ENCODE measurements around the gene RALY.

The RALY gene

GRCh38 chr20:34064286-34064685, 70.6 kb downstream of the RALY start:
- H3K27ac ChIP-seq = no peak overlapping the region
- TF ChIP-seq, protein P1, sequence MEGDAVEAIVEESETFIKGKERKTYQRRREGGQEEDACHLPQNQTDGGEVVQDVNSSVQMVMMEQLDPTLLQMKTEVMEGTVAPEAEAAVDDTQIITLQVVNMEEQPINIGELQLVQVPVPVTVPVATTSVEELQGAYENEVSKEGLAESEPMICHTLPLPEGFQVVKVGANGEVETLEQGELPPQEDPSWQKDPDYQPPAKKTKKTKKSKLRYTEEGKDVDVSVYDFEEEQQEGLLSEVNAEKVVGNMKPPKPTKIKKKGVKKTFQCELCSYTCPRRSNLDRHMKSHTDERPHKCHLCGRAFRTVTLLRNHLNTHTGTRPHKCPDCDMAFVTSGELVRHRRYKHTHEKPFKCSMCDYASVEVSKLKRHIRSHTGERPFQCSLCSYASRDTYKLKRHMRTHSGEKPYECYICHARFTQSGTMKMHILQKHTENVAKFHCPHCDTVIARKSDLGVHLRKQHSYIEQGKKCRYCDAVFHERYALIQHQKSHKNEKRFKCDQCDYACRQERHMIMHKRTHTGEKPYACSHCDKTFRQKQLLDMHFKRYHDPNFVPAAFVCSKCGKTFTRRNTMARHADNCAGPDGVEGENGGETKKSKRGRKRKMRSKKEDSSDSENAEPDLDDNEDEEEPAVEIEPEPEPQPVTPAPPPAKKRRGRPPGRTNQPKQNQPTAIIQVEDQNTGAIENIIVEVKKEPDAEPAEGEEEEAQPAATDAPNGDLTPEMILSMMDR (conservative IDR thresholded peaks at IDR 0.05) = no peak

DNA sequence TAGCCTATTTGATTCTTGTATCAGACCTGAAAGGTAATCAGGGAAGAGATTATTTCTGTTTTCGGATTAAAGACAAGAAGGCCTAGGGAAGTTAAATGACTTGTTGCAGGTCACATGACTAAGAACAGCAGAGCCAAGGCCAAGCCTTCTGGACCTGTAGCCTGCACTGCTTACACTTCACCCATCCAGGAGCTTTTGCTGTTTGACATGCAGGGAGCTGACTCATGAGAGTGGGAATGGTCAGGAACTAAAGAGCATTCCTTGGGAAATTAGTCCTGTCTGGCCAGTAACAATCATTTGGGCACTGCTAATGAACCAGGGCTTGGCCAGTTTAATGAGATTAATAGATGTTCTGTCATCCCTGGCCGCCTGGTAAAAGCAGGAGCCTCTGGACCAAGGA, 71.5 kb downstream of the RALY start:
- TF ChIP-seq, protein P1 (conservative IDR thresholded peaks at IDR 0.05) = no peak
- H3K27ac ChIP-seq = no peak overlapping the region

GRCh38 chr20:34066476-34067090, 72.9 kb downstream of the RALY start:
- no peak overlapping the region for H3K27ac ChIP-seq
- TF ChIP-seq, protein P1 (conservative IDR thresholded peaks at IDR 0.05) = no peak

DNA sequence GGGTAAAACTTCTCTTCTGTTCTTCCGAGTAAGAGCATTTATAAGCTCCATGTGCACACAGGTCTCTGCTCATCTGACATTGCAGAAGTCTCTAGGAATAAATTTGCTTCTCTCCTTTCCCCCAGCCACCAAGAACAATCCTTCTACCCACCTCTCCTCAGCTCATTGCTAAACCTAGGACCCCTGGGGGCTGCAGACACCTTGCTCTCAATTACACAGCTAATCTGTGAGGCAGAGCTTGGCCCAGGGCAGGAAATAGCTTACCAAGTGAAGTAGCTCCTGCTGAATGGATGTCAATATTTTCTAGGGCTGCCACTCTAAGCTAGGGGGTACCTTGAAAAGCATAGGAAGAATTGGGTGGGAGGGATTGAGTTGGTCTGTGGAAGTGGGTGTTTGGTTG, 74.3 kb downstream of the RALY start:
- TF ChIP-seq, protein P1 (conservative IDR thresholded peaks at IDR 0.05) = no peak
- H3K27ac ChIP-seq = no peak overlapping the region

GRCh38 chr20:34069341-34070078, 75.8 kb downstream of the RALY start:
- TF ChIP-seq, protein P1 (conservative IDR thresholded peaks at IDR 0.05) = peak; percentile 90
- H3K27ac ChIP-seq = peak overlapping the region; percentile 32

- TF ChIP-seq, protein P1 (conservative IDR thresholded peaks at IDR 0.05) = peak; percentile 58
- H3K27ac ChIP-seq = no peak overlapping the region
Observed at GRCh38 chr20:34070079-34070439, 76.3 kb downstream of the RALY start.

DNA sequence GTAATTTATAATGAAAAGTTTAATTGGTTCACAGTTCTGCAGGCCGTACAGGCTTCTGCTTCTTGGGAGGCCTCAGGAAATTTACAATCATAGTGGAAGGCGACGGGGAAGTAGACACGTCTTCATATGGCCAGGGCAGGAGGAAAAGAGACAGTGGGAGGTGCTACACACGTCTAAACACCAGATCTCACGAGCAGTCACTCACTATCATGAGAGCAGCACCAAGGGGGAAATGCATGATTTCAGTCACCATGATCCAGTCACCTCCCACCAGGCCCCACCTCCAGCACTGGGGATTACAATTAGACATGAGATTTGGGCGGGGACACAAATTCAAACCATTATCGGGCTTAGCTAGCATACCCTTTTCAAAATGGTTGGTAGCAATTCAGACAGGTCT, 77.1 kb downstream of the RALY start:
- H3K27ac ChIP-seq = no peak overlapping the region
- TF ChIP-seq, protein P1 (conservative IDR thresholded peaks at IDR 0.05) = no peak
